GM21717 (cell line): ENCODE results near the gene FKBP2.

Experiments
- ATAC-seq: cut with Tn5 transposase; IDR thresholded peaks from one replicate; pipeline ENCODE4 v1.9.1; 2021; ENCODE audit warnings: mild to moderate bottlenecking, moderate library complexity; ENCODE audit not compliant: unreplicated experiment

The FKBP2 gene

DNA sequence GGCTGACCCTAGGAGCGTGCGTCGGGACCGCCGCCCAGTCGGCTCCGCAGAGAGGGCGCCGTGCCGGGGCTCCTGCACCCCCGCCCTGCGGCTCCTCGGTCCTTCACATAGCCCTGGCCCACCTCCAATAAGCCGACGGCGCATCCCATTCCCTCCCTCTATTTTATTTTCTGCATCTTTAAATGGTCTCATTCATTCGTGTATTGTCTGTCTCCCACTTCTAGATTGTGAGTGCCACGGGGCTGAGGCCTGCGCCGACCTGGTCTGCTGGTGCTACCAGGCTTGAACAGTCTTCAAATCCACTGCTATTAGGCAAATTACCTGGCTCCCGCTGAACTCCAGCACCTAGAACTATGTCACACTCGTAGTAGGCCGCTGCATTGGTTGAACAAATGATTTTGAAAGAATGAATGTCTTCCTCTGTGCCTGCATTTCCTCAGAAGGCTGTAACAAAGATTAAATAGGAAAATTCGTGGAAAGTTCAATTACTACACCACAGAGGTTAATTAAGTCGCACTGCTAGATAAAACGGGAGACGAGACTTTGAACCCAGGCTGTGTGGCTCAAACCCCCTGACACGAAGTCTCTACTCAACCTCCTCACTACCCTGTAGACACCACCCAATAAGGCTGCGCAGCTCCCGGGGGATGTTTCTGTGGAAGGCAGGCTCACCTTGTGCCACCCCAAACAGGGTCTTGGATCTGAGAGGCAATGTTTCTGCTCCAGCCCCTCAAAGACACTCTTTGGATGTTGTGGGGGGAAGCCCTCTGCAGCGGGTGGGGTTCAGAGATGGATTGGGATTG lies 7.0 kb downstream of the FKBP2 start:
- no peak for ATAC-seq

DNA sequence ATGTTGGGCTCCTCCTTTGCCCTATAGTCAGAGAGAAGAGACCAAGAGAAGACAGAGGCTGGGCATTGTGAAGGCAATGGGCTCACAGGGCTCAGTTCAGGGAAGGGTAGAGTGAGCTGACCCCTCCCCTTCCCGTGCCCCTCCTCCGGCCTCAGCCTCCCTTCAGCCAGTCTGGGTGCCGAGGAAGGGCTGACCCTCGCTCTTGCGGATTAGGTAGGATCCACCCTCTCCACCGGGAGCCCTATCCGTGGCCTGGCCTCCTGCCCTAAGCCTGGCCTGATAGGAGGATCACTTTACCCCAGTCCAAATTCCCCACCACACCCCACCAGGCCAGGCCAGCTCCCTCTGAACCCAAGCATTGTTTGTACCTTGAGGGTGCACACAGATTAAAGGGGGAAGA lies 7.7 kb downstream of the FKBP2 start:
- no peak for ATAC-seq

DNA sequence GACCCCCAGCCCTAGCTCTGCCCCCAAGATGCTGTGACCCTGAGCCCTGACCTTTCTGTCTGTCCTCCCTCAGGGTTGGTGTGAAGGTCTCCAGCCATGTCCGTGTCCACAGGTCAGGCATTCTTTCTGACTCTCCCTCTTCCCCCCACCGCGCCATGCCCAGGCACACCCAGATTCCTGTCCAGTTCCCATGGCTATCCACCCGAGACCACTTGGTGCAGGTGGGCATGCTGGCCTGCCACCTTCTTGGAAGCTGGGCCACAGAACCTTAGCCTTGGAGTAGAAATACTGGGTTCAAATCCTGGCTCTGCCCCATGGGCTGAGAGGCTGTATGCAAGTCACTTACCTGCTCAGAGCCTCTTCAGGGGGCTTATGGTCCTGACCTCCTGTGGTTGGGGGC lies 8.1 kb downstream of the FKBP2 start:
- no peak for ATAC-seq

DNA sequence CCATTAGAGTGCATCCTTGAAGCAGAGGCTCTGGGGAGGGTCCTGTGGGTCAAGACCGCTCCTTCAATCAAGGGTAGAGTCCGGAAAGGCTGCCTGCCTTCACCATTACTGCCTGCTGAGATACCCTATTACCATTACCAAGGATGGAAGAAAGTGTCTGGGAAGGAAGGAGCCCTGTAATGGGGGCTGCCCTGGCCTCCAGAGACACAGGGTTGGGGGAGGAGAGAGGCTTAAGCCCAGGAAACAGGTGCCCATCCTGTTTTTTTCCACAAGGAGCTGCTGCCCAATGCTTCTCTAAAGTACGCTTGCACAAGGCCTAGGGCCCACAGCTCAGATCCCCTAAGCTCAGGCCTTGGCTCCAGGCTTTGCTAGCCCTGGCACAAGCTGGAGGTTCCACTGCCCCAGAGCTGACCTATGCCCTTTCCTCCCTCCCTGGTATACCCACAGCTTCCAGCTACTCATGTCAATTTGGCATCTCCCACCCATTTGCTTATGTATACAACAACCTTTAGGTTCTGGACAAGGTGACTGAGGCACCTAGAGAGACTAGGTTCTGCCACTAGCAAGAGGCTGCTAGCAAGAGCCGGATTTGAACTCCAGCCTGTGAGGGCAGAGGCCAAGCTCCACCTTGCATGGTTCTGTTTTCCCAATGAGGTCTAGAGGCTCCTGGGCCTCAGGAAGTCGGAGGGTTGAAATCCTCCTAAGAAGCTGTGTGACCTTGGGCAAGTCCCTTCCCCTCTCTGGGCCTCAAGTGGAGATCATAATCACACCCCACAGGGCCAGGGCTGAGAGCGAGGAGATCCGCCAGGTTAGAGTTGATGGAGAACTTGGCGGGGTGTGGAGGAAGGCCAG lies 8.9 kb downstream of the FKBP2 start:
- ATAC-seq = no peak

DNA sequence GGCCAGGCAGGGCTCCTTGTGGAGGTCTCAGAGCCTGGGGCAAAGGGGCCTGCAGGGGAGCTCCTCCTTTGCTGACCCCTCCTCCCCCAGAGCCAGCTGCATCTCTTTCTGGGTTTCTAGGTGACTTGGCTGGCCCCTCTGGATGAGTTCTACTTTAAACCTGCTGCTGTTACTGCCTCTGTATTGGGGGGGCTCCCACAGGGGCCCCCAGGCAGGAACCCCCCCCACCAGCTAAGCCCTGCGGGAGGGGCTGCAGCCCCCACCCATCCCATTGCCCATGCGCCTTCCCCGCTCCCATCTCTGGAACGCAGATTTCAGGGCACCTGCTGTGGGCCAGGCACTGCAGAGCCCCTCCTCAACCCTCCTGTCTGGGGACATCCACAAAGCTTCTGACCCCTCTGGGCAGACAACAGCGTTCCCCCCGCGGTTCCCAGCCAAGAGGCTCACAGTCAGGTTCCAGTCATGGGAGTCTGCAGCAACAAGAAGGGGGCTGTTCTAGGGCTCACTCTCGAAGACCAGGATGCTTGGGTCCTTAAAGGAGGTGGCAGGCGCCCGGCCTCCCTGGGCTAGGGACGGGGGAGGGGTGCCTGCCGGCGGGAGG lies 9.6 kb downstream of the FKBP2 start:
- ATAC-seq = no peak

DNA sequence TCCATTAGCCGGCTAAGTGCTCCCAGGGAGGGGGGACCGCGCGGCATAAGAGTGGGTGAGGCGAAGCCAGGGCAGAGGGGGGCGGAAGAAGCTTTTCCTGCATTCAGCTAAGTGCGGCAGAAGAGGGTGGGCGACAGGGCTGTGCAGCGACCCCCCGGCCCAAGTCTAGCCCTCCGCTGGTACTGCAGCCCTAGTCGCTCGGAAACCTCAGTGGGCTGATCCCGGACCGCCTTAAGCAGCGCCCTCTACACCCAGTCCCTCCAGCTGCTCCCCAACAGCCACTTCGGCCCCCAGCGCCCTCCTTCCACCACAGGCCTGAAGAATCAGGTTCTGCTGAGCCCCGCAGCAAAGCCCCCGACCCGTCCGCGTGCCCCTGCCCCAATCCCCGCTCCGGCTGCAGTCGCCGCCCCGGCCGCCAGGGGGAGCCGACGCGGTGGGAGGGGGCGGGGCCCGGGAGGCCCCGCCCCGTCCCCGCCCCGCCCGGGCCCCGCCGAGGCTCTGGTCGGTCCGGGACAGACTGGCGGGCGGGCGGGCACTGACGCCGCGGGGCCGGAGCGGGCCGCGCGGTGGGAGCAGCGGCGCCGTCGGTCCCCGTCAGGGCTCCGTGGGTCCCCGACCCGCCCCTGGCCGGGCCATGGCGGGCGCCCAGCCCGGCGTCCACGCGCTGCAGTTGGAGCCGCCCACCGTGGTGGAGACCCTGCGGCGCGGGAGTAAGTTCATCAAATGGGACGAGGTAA lies 10.3 kb downstream of the FKBP2 start, which contains the start of gene PLCB3:
Gene PLCB3 (plus strand): TSS at position 515 of the 737 bp plus-strand sequence. CDS start 120 bp downstream, at position 635.
- ATAC-seq = no peak

DNA sequence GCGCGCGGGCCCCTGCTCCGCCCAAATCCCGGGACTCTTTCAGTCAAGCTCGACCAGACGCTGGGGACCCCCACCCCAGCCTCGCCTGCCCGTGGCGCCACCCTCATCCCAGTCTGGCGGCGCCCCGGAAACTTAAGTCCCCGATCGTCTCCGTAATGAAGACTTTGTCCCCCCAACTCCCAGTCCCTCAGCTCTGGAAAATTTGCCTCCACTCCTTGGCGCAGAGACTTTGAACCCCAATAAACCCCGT lies 10.8 kb downstream of the FKBP2 start:
- no peak for ATAC-seq

DNA sequence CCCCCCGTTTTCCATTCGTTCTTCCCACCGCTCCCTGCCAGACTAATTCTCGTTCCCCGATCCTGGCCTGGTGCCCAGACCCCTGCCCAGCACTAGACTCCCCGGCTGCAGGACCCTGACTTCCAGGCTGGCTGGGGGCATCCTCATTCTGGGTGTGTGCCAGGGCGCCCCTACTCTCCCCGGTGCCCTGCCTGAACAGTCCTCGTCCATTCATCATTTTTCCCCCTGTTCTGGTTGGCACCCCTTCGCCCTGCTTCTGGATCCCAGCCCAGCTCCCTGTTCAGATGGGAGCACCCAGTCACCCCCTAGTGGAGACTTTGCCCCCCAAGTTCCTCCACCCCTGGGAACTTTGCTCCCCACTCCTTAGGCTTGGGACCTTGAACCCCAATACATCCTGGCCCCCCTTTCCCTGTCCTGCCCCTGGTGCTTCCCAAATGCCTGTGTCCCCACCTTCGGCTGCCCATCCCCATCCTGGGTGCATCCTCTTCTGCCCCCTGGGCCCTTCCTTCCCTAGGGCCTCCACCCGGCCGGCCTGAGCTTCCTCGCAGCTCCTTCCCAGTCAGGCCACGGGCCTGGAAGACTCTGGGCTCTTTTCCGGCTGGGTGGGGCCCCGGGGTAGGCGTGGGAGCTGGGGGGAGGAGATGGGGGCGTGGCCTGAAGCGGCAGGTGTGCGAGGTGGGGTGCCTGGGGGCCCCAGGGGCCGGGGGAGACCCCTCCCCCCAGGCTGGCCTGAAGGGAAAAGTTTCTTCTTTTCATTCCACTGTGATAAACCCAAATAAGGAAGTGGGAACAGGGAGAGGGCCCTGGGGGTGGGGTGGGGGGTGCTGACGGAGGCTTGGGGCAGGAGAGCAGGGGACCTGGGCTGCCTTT lies 11.3 kb downstream of the FKBP2 start:
- ATAC-seq = no peak

DNA sequence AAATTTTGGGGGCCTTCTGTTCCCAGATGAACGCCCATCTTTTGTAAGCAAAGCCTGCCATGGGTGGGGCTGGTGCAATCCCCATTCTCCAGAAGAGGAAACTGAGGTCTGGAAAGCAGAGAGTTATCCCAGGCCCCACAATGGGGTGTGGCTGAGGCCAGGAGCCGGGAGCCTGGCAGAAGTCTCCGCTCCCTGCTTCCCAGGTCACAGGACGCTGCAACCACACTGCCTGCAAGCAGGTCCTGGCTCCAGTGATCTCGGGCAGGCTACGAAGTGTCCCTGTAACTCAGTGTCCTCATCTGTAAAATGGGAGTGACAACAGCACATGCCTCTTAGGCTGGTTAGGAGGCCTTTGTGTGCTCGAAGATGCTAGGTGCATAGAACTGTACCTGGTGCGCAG lies 12.1 kb downstream of the FKBP2 start:
- ATAC-seq = no peak

DNA sequence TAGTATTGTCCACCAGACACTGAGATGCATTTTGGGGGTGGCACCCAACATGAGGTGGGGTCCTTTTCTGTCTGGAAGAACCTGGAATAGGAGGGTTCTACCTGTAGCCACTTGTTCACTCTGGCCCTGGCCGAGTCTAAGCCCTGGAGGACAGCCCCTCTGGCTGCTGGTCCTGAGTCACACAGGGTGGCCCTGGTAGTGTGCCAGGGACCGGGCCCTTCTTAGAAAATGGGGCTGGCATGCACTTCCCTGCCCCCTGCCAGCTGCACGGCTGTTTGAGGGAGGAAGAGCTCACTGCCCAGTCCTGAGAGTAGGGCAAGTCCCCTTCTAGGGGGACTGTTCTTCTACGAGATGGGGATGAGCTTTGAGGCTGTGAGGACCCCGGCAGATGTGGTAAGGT lies 12.6 kb downstream of the FKBP2 start:
- no peak for ATAC-seq

DNA sequence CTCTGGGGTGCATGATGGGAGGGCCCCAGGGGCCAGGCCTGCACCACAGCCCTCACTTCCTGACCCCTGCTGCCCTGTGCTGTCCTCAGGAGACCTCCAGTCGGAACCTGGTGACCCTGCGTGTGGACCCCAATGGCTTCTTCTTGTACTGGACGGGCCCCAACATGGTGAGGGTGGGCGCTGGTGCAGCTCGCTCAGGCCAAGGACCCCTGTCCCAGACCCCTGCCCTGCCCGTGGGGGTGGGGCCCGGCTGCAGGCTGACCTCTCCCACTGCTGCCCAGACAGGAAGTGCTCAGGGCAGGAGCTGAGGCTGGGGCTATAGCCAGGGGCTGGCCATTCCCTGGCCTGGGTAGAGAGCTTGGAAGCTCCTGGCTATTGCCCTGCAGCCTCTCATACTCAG lies 13.4 kb downstream of the FKBP2 start:
- ATAC-seq = no peak

DNA sequence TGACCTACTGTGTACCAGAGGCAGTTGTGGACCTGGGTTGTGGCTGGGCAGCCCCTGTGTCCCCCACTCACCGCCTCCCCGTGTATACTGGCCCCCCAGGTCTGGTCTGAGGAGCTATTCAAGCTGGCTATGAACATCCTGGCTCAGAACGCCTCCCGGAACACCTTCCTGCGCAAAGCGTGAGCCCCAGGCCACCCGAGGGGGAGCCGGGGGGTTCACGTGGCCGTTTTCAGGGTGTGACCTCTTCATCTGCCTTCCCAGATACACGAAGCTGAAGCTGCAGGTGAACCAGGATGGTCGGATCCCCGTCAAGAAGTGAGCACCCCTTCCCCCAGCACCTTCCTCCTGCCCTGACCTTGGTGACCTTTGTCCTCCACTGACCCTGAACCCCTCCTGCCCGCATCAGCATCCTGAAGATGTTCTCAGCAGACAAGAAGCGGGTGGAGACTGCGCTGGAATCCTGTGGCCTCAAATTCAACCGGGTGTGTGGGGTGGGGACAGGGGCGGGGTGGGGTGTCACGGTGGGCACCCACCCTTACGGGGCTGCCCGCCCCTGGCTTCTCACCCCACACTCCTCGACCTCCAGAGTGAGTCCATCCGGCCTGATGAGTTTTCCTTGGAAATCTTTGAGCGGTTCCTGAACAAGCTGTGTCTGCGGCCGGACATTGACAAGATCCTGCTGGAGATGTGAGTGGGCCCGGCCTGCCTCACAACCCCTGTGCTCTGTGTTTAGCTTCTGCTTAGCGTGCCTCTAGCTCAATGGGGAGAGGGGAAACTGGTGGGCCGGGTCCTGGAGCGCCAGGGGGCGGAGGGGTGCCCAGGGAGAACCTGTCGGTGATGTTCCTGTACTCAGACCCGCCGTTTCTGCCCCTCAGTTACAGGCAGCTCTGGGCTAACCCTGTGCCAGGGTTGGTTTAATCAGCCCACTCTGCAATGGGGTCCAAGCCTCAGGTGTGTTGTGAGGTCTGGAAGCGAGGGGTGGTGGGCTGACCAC lies 14.5 kb downstream of the FKBP2 start:
- ATAC-seq = no peak

DNA sequence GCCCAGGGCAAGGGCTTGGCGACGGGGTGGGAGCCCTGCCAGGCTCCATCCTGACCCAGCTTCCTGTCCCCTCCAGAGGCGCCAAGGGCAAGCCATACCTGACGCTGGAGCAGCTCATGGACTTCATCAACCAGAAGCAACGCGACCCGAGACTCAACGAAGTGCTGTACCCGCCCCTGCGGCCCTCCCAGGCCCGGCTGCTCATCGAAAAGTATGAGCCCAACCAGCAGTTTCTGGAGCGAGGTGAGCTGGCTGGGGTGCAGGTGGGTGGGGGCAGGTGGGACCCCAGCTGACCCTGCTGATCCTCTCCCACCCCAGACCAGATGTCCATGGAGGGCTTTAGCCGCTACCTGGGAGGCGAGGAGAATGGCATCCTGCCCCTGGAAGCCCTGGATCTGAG lies 15.4 kb downstream of the FKBP2 start:
- ATAC-seq = no peak

DNA sequence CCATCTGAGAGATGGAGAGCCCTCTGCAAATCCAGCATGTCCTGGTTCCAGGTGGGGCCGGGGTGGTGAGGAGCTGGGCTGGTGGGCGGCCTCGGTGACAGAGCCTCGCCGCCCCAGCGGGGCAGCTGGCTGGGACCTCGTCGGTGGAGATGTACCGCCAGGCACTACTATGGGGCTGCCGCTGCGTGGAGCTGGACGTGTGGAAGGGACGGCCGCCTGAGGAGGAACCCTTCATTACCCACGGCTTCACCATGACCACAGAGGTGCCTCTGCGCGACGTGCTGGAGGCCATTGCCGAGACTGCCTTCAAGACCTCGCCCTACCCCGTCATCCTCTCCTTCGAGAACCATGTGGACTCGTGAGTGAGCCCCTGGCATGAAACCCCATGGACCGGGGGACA lies 17.5 kb downstream of the FKBP2 start:
- ATAC-seq = no peak

DNA sequence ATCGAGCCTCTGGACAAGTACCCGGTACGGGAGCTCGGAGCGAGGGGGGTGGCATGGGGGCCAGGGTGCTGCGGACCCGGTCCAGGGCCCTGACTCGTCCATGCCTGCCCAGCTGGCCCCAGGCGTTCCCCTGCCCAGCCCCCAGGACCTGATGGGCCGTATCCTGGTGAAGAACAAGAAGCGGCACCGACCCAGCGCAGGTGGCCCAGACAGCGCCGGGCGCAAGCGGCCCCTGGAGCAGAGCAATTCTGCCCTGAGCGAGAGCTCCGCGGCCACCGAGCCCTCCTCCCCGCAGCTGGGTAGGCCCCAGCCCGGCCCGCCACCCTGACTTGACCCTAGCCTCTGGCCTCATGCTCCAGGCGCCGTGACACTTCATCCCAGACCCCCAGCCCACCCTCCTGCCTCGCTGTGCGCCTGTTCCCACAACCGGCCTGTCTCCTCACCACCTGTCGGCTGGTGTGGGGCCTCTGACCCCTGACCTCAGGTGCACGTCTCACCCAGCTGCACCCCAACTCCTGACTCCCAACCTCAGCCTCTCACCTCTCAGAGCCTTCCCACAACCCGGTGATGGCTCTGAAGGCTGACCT lies 18.1 kb downstream of the FKBP2 start:
- no peak for ATAC-seq

DNA sequence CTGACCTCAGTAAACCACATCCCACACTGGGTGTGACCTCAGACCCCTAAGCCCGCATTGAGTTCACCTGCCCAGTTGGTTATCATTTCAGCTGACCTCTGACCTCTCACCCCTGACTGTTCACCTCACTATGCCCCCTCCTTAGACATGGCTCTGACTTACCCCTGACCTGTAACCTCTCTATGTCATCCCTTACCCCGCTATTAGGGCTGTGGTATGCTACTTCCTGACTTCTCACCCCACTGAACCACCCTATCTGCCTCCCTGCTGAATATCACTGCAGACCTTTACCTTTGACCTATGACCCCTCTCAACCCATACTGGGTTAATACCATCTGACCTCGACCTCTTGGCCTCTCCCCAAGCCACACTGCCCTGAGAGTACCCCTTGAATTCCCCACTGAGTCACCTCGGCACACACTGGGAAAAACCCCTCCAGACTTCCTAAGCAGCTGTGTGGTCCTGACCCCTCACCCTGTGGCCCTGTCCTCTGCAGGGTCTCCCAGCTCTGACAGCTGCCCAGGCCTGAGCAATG lies 18.7 kb downstream of the FKBP2 start:
- ATAC-seq = no peak

DNA sequence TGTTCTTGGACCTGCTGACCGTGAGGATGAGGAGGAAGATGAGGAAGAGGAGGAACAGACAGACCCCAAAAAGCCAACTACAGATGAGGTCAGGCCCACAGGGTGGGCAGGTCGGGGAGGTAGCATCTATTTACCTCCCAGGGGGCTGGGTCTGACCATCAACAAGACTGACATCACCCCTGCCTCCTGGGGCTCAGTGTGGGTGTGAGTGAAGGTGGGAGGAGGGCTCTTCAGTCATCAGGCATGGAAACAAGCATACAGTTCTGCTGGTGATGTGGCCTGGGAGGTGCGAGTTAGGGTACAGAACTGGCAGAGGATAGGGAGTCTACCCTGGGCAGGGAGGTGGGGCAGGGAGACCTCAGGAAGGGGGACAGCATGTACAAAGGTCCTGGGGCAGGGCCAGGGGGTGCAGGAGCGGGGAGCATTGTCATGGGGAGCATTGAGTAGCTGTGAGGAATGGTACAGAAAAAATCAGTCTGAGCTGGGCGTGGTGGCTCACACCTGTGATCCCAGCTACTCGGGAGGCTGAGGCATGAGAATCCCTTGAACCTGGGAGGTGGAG lies 19.3 kb downstream of the FKBP2 start:
- ATAC-seq = no peak

DNA sequence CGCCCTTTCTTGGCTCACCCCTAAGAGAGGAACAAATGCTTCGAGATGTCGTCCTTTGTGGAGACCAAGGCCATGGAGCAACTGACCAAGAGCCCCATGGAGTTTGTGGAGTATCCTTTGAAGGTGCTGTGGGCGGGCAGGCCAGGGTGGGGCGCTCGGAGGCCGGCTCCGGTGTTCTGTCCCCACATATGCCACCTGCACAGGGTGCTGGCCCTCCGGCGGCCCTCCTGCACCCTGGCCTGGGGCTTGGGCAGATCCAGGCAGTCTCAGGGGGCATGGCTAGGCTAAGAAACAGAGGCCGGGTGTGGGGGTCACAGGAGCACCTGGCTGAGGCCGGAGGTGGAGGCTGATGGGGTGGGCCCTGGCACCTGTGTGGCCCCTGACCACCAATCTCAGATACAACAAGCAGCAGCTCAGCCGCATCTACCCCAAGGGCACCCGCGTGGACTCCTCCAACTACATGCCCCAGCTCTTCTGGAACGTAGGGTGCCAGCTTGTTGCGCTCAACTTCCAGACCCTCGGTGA lies 20.7 kb downstream of the FKBP2 start:
- ATAC-seq = no peak
